Mesenchymal stem cell (in vitro differentiated cells and primary cell): ENCODE measurements around the gene TMEM255A.

Experiments used
- DNase-seq: peaks from one replicate; pipeline ENCODE4 v3.0.0-alpha.2; 2013
- H2AFZ ChIP-seq: one replicate; pipeline ENCODE4 v1.6.1; 2013; ENCODE audit warnings: low read depth, mild to moderate bottlenecking, control low read depth, inconsistent platforms, low read length, moderate library complexity
- H2AK5ac ChIP-seq: 2 replicates; pipeline ENCODE4 v1.6.1; 2013; ENCODE audit warnings: low read length, moderate library complexity, mild to moderate bottlenecking, inconsistent platforms; ENCODE audit not compliant: severe bottlenecking
- H2BK120ac ChIP-seq: one replicate; pipeline ENCODE4 v1.6.1; 2013; ENCODE audit warnings: low read depth, mild to moderate bottlenecking, inconsistent platforms, low read length, moderate library complexity
- H2BK12ac ChIP-seq, 2 experiments: one replicate each; pipeline ENCODE4 v1.6.1; 2013; ENCODE audit warnings: inconsistent platforms in 2 of 2, low read length in 2 of 2, mild to moderate bottlenecking in 2 of 2, moderate library complexity in 2 of 2, control low read depth in 1 of 2
- H2BK15ac ChIP-seq: one replicate; pipeline ENCODE4 v1.6.1; 2013; ENCODE audit warnings: mild to moderate bottlenecking, low read depth, inconsistent platforms; ENCODE audit not compliant: poor library complexity, severe bottlenecking
- H2BK5ac ChIP-seq: 2 replicates; pipeline ENCODE4 v1.6.1; 2013; ENCODE audit warnings: low read depth, mild to moderate bottlenecking, low read length, control low read depth, inconsistent platforms; ENCODE audit not compliant: poor library complexity, severe bottlenecking
- H3K14ac ChIP-seq, 2 experiments: one replicate each; pipeline ENCODE4 v1.6.1; 2013; ENCODE audit warnings: inconsistent platforms in 2 of 2, low read length in 2 of 2, control low read depth in 1 of 2, mild to moderate bottlenecking in 1 of 2, moderate library complexity in 1 of 2
- H3K18ac ChIP-seq, 2 experiments: one replicate each; pipeline ENCODE4 v1.6.1; 2013; ENCODE audit warnings: inconsistent platforms in 2 of 2, low read length in 2 of 2, control low read depth in 1 of 2, low read depth in 1 of 2, mild to moderate bottlenecking in 1 of 2
- H3K23ac ChIP-seq, 2 experiments: one replicate each; pipeline ENCODE4 v1.6.1; 2013; ENCODE audit warnings: inconsistent platforms in 2 of 2, low read length in 2 of 2, mild to moderate bottlenecking in 2 of 2, moderate library complexity in 2 of 2, control low read depth in 1 of 2
- H3K27ac ChIP-seq: 2 replicates; pipeline ENCODE4 v1.5.1; 2013; ENCODE audit warnings: mild to moderate bottlenecking, moderate library complexity, low read length, control low read depth, inconsistent platforms; ENCODE audit not compliant: poor library complexity, severe bottlenecking
- H3K27me3 ChIP-seq, 2 experiments: 2 replicates each; pipeline versions ENCODE4 v1.6.1 to v1.7.0; 2013; ENCODE audit warnings: low read length in 2 of 2, mild to moderate bottlenecking in 2 of 2, moderate library complexity in 2 of 2, control low read depth in 1 of 2, inconsistent platforms in 1 of 2; ENCODE audit not compliant: control insufficient read depth in 1 of 2, insufficient read depth in 1 of 2
- H3K36me3 ChIP-seq, 2 experiments: 2 replicates each; pipeline versions ENCODE4 v1.6.1 to v1.7.0; 2013; ENCODE audit warnings: low read length in 2 of 2, control low read depth in 1 of 2, inconsistent platforms in 1 of 2, low read depth in 1 of 2, mild to moderate bottlenecking in 1 of 2; ENCODE audit not compliant: insufficient read depth in 2 of 2, control insufficient read depth in 1 of 2
- H3K4ac ChIP-seq, 2 experiments: one replicate each; pipeline ENCODE4 v1.6.1; 2013; ENCODE audit warnings: inconsistent platforms in 2 of 2, low read length in 2 of 2, mild to moderate bottlenecking in 2 of 2, moderate library complexity in 2 of 2, control low read depth in 1 of 2, low read depth in 1 of 2
- H3K4me1 ChIP-seq: 2 replicates; pipeline ENCODE4 v1.6.1; 2013; ENCODE audit warnings: low read depth, low read length, control low read depth; ENCODE audit not compliant: control insufficient read depth, insufficient read depth
- H3K4me2 ChIP-seq: 2 replicates; pipeline ENCODE4 v1.6.1; 2013; ENCODE audit warnings: low read length, mild to moderate bottlenecking, inconsistent platforms; ENCODE audit not compliant: poor library complexity, severe bottlenecking
- H3K4me3 ChIP-seq, 2 experiments: 2 replicates each; pipeline versions ENCODE4 v1.5.1 to v1.7.0; 2013; ENCODE audit warnings: low read length in 2 of 2, mild to moderate bottlenecking in 2 of 2, control low read depth in 1 of 2, low read depth in 1 of 2; ENCODE audit not compliant: insufficient read depth in 1 of 2
- H3K79me1 ChIP-seq: replicated peaks from 2 replicates; pipeline ENCODE4 v1.6.1; 2013; ENCODE audit warnings: mild to moderate bottlenecking, control low read depth, low read length, inconsistent platforms; ENCODE audit not compliant: poor library complexity, severe bottlenecking
- H3K9ac ChIP-seq: 2 replicates; pipeline ENCODE4 v1.7.0; 2013; ENCODE audit warnings: mild to moderate bottlenecking, low read length, moderate library complexity
- H3K9me3 ChIP-seq: 2 replicates; pipeline ENCODE4 v1.7.0; 2013; ENCODE audit warnings: mild to moderate bottlenecking, low read length; ENCODE audit not compliant: control insufficient read depth
- H4K8ac ChIP-seq: one replicate; pipeline ENCODE4 v1.6.1; 2013; ENCODE audit warnings: inconsistent platforms, mild to moderate bottlenecking, low read length, moderate library complexity
- H4K91ac ChIP-seq: one replicate; pipeline ENCODE4 v1.6.1; 2013; ENCODE audit warnings: mild to moderate bottlenecking, low read length, inconsistent platforms
- WGBS: methylation state at CpG from one replicate; pipeline ENCODE4 v1.1.7; 2013; ENCODE audit warnings: mixed read lengths; 5-methylcytosine and 5-hydroxymethylcytosine counted together

TMEM255A gene

DNA sequence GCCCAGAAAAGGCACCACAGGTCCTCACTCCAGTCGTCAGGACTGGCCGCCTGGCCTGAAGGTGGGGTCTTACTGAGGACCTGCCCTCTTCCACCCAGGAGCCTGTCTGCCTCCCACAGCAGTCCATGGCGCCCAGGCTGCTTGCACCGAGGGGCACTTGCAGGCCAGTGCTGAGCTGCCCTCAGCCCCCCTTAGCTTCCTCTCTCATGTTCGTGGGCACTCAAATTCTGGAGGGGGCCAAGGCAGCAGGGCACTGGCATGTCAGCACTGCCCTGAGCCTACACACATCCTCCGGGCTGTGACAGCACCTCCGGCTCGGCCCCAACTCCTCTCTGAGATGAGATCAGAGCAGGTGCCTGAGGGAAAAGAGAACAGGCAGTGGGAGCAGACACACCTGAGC is 87.9 kb downstream of the TMEM255A start:
- Histone ChIP-seq H3K14ac (no peak overlapping the region), H3K23ac (no peak overlapping the region), H2BK120ac (no peak overlapping the region), H3K79me1 (no peaks in the 10 kb centered on the region), H3K27me3 (peaks cover 0 to 2% of the 10 kb centered on the region in 2 experiments), H3K9ac (no peak overlapping the region), H3K4ac (no peak overlapping the region), H4K8ac (no peak overlapping the region), H4K91ac (no peak overlapping the region), H3K36me3 (peaks cover 0 to 3% of the 10 kb centered on the region in 2 experiments), H3K4me2 (no peak overlapping the region), H3K4me3 (no peak overlapping the region), H3K9me3 (no peaks in the 10 kb centered on the region), H2AK5ac (no peak overlapping the region), H3K4me1 (no peaks in the 10 kb centered on the region), H3K27ac (no peak overlapping the region), H2BK15ac (no peak overlapping the region), H2AFZ (no peak overlapping the region), H2BK5ac (no peak overlapping the region), H3K18ac (no peak overlapping the region), H2BK12ac (no peak overlapping the region)
- 92% methylated on average over 6 of the region's 8 CpGs for WGBS
- no peak for DNase-seq

DNA sequence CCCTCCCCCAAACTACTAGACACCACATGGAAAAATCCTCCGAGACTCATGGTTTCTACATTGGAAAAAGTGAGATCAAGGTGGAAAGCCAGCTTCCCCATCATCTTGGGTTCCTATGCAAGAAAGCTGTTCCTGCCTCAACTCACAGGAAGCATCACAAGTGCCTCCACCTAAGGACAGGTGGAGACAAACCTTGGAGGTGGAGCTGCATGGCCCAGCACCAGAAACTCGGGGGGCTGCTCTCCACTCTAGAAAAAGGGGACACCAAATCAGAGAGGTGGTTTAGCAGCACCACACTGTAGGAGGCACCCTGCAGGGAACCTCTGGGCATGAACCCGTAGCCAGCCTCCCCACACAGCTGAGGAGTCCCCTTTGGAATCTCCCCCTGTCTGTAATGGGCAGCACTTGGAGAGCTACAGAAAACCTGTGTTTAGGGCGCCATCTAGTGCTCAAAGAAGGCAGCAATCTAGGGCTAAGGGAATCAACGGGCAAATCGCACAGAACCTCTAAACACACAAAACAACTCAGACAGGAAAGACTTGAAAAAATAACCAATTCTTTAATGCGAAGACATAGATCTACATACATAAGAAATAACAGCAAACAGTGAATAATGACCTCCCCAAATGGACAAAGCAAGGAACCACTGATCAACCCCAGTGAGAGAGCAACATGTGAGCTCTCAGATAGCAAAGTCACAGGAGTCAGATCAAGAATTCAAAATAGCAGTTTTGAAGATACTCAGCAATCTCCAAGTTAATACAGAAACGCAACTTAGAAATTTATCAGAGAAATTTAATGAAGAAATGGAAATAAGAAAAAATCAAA is 97.6 kb downstream of the TMEM255A start:
- Histone ChIP-seq H3K36me3 (no peaks in the 10 kb centered on the region), H3K4me3 (no peak overlapping the region), H3K79me1 (no peaks in the 10 kb centered on the region), H3K9me3 (no peaks in the 10 kb centered on the region), H3K4me2 (no peak overlapping the region), H3K27me3 (peaks cover 0 to 10% of the 10 kb centered on the region in 2 experiments), H2AFZ (no peak overlapping the region), H2AK5ac (no peak overlapping the region), H3K4ac (no peak overlapping the region), H3K4me1 (no peaks in the 10 kb centered on the region), H2BK15ac (no peak overlapping the region), H2BK5ac (no peak overlapping the region), H3K9ac (no peak overlapping the region), H3K23ac (no peak overlapping the region), H3K27ac (no peak overlapping the region), H4K91ac (no peak overlapping the region), H3K18ac (no peak overlapping the region), H2BK120ac (no peak overlapping the region), H3K14ac (no peak overlapping the region), H4K8ac (no peak overlapping the region), H2BK12ac (no peak overlapping the region)
- 41% methylated on average over 6 of the region's 8 CpGs for WGBS
- DNase-seq: peak; percentile 58
